Measurements from ENCODE around the gene BCL2.

Gene BCL2

GRCh38 chr18:63326011-63326410 is 6.4 kb upstream of the BCL2 start:
- no peak for DNase-seq (ENCODE audit: low read depth, low spot score)

DNA sequence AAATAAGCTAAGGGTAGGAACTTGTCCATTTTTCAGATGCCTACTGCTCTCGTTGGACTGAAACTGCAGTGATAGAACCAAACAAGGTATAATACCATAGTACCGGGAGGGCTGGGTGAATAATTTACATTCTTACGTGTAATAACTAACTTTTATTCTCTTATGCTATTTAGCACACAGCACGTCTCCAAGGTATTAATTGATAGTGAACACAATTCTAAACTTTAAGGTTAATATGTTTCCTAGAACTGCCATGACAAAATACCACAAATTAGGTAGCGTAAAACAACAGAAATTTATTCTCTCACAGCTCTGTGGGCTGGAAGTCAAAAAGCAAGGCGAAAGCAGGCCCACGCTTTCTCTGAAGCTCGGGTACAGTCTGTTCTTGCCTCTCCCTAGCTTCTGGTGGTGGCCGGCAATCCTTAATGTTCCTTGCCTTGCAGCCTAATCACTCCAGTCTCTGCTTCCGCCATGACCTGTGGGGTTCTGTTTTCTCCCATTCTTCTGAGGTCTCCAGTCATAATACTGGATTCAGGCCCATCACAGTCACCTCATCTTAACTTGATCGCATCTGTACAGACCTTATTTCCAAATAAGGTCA is 5.6 kb upstream of the BCL2 start:
- DNase-seq (ENCODE audit: low read depth, low spot score) = no peak

GRCh38 chr18:63322908-63323634 is 3.5 kb upstream of the BCL2 start:
- no peak for DNase-seq (ENCODE audit: low read depth, low spot score)

DNA sequence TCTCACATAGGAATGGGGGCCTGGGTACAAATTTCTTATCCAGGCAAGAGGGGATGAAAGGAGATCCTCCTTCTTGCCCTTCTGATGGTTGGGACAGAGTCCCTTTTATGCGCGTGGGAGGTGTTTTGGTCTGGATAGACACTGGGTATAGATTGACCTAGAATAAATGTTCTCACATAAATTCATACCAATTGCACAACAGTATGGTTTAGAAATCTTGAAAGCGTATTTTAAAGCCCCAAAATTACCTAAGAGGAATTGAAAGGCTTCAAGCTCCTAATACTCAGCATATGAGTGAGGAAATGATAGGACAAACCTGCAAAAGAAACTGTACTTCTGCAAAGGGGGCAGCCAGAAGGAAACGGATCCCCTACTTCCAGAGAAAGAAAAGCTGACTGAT is 2.6 kb upstream of the BCL2 start:
- DNase-seq (ENCODE audit: low read depth, low spot score) = no peak

- DNase-seq (ENCODE audit: low read depth, low spot score) = no peak
Observed at GRCh38 chr18:63321291-63321690, 1.7 kb upstream of the BCL2 start.

GRCh38 chr18:63320975-63321265 is 1.4 kb upstream of the BCL2 start:
- DNase-seq (ENCODE audit: low read depth, low spot score) = no peak

DNA sequence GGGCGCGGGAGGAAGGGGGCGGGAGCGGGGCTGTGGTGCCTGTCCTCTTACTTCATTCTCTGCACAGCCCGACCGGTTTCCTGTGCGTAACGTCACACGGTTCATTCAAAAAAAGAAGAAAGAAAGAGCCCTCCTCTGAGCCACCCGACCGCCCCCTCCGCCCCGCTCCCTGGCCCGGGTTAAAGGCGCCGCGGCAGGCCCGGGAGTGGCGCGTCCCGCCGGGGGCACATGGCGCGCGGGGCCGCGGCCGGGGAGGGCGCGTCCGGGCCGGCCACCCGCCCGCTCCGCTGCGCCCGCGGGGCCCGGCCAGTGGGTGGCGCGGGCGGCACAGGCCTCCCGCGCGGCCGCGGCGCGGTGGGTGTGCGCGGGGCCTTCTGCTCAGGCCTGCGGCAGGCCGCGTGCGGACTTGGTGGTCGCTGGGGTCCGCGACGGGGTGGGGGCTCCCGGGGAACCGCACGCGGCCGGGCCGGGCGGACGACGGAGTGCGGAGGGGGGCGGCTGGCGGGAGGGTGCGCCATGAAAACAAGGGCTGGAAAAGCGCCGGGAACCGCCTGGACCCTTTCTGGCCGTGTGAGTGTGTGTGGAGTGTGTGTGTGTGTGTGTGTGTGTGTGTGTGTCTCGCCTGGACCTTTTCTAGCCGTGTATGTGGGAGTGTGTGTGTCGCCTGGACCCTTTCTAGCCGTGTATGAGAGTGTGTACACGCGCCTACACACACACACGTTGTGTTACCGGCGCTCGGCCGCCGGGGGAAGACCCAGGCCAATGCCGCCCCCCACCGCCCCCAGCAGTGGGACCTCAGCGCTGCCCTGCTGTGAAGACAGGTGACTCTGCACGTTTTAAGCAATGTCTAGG is 780 bp upstream of the BCL2 start:
- no peak for DNase-seq (ENCODE audit: low read depth, low spot score)

- DNase-seq (ENCODE audit: low read depth, low spot score) = no peak
Observed at GRCh38 chr18:63318889-63319382, 633 bp downstream of the BCL2 start.

DNA sequence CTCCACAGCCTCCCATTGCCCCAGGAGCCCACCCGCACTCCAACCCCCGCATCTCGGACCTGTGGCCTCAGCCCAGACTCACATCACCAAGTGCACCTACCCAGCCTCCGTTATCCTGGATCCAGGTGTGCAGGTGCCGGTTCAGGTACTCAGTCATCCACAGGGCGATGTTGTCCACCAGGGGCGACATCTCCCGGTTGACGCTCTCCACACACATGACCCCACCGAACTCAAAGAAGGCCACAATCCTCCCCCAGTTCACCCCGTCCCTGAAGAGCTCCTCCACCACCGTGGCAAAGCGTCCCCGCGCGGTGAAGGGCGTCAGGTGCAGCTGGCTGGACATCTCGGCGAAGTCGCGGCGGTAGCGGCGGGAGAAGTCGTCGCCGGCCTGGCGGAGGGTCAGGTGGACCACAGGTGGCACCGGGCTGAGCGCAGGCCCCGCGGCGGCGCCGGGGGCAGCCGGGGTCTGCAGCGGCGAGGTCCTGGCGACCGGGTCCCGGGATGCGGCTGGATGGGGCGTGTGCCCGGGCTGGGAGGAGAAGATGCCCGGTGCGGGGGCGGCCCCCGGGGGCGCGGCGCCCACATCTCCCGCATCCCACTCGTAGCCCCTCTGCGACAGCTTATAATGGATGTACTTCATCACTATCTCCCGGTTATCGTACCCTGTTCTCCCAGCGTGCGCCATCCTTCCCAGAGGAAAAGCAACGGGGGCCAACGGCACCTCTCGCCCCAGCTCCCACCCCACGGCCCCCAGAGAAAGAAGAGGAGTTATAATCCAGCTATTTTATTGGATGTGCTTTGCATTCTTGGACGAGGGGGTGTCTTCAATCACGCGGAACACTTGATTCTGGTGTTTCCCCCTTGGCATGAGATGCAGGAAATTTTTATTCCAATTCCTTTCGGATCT is 1.3 kb downstream of the BCL2 start:
- DNase-seq (ENCODE audit: low read depth, low spot score) = peak; percentile 75

GRCh38 chr18:63317556-63317946 is 2.0 kb downstream of the BCL2 start:
- DNase-seq (ENCODE audit: low read depth, low spot score) = no peak

- DNase-seq (ENCODE audit: low read depth, low spot score) = no peak
Observed at GRCh38 chr18:63316612-63317555, 2.7 kb downstream of the BCL2 start.

GRCh38 chr18:63315876-63316275 is 3.7 kb downstream of the BCL2 start:
- no peak for DNase-seq (ENCODE audit: low read depth, low spot score)

DNA sequence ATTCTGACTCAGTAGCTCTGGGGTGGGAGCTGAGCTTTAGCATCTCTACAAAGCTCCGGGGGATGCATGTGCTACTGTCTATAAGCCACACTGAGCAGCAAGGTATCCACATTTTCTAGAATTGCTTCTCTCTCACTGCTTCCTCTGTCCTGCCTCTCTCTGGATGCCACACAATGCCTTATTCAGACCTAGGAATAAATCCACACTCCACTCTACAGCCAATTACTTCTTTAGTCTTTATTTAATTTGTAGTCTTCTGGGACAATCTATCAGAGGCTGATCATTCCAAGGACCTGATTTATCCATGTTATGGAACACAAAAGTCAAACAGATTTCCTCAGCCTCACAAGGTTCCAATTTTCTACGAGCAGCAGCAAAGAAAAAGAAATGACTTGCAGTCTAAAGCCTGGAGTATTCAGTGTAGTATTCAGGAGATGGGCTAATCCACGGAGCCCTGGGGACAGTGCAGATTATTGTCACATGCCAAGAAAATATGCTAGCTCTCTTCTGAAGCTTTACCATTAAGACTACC is 4.4 kb downstream of the BCL2 start:
- DNase-seq (ENCODE audit: low read depth, low spot score) = no peak

- no peak for DNase-seq (ENCODE audit: low read depth, low spot score)
Observed at GRCh38 chr18:63314062-63314790, 5.3 kb downstream of the BCL2 start.

- no peak for DNase-seq (ENCODE audit: low read depth, low spot score)
Observed at GRCh38 chr18:63313396-63313917, 6.1 kb downstream of the BCL2 start.

DNA sequence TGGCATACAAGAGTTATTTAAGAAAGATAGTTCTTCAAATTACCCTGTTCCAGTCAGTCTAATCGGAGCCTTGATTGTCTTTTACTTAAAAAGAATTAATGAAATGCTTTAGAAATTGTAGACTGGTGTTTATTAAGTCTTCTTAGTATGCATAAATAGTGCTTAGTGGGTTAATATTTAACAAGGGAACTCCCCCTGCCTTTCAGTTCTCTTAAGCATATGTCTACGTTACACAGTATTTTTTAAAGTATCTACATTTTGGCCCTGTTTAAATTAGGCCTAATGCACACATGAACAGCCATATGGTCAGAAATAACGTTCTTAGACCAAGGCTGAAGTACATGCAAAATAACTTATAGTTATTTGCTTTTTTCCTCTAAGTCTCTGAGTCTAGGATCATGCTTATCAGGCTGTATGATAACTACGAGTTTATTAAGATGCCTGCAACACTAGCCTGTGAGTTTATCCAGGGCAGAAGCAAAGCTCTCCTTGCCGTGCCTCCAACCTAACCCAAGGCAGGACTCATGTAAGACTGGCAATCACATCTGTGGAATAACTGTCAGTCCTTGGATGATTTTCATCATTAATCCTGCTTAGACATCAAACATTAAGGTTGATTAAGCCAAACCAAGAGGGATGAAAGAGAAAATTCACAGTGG is 6.7 kb downstream of the BCL2 start:
- no peak for DNase-seq (ENCODE audit: low read depth, low spot score)

GRCh38 chr18:63312019-63312409 is 7.6 kb downstream of the BCL2 start:
- DNase-seq (ENCODE audit: low read depth, low spot score) = no peak

- no peak for DNase-seq (ENCODE audit: low read depth, low spot score)
Observed at GRCh38 chr18:63311118-63312018, 8.2 kb downstream of the BCL2 start.

All from iPS DF 19.7 (cell line).